Keratinocyte (primary cell): ENCODE results near the gene MAGOHB. TPM values are rescaled to one million over a fixed set of nuclear protein-coding genes. Genes with fewer than 3 reads are reported as not detected.

Experiments used
- DNase-seq: peaks from one replicate; pipeline ENCODE4 v3.0.0-alpha.2; 2011; ENCODE audit warnings: low read depth, missing footprints, low spot score
- FAIRE-seq: peaks from 2 replicates; lab custom pipeline; 2011; peaks lifted over from hg19 to GRCh38; lab: Jason Lieb, UNC
- H2AFZ ChIP-seq: 2 replicates; pipeline ENCODE4 v1.6.0; 2012; ENCODE audit warnings: low read length, control low read depth, inconsistent platforms; ENCODE audit not compliant: control insufficient read depth
- H3K27ac ChIP-seq: 2 replicates; pipeline ENCODE4 v1.5.1; 2011; ENCODE audit warnings: low read length; ENCODE audit not compliant: control insufficient read depth, insufficient read depth
- H3K27me3 ChIP-seq: 3 replicates; pipeline ENCODE4 v1.6.0; 2011; ENCODE audit warnings: low read length; ENCODE audit not compliant: control insufficient read depth, insufficient read depth; ENCODE audit errors: extremely low read depth
- H3K36me3 ChIP-seq, 2 experiments: 2 replicates in 1 of 2; 3 replicates in 1 of 2; pipeline ENCODE4 v1.5.1; 2011; ENCODE audit warnings: low read length in 2 of 2, mild to moderate bottlenecking in 1 of 2; ENCODE audit not compliant: control insufficient read depth in 2 of 2, insufficient read depth in 2 of 2; ENCODE audit errors: extremely low read depth in 1 of 2
- H3K4me1 ChIP-seq: 3 replicates; pipeline ENCODE4 v1.5.1; 2011; ENCODE audit warnings: low read length; ENCODE audit not compliant: control insufficient read depth, insufficient read depth; ENCODE audit errors: extremely low read depth
- H3K4me2 ChIP-seq: 3 replicates; pipeline ENCODE4 v1.6.0; 2011; ENCODE audit warnings: low read depth, low read length; ENCODE audit not compliant: control insufficient read depth, insufficient read depth; ENCODE audit errors: extremely low read depth
- H3K4me3 ChIP-seq, 3 experiments: fragments of 200-600 bp in 1 of 3; sonication (generic) in 1 of 3; 2 replicates in 2 of 3; 3 replicates in 1 of 3; pipeline ENCODE4 v1.5.1; 2011 to 2016; ENCODE audit warnings: low read length in 3 of 3, mild to moderate bottlenecking in 3 of 3, control low read depth in 2 of 3, inconsistent platforms in 1 of 3, low read depth in 1 of 3, mixed read lengths in 1 of 3, mixed run types in 1 of 3, moderate library complexity in 1 of 3; ENCODE audit not compliant: control insufficient read depth in 2 of 3, insufficient read depth in 2 of 3; ENCODE audit errors: extremely low read depth in 1 of 3
- H3K79me2 ChIP-seq: 2 replicates; pipeline ENCODE4 v1.6.0; 2012; ENCODE audit warnings: low read length; ENCODE audit not compliant: control insufficient read depth, insufficient read depth
- H3K9ac ChIP-seq: 3 replicates; pipeline ENCODE4 v1.6.0; 2011; ENCODE audit warnings: low read length; ENCODE audit not compliant: control insufficient read depth, insufficient read depth; ENCODE audit errors: extremely low read depth
- H3K9me1 ChIP-seq: 3 replicates; pipeline ENCODE4 v1.6.0; 2011; ENCODE audit warnings: low read length; ENCODE audit not compliant: control insufficient read depth, insufficient read depth; ENCODE audit errors: extremely low read depth
- H3K9me3 ChIP-seq: 2 replicates; pipeline ENCODE4 v1.5.1; 2012; ENCODE audit warnings: low read depth, low read length; ENCODE audit not compliant: control insufficient read depth
- H4K20me1 ChIP-seq: 3 replicates; pipeline ENCODE4 v1.6.0; 2011; ENCODE audit warnings: low read length; ENCODE audit not compliant: control insufficient read depth, insufficient read depth; ENCODE audit errors: extremely low read depth
- CTCF ChIP-seq, 3 experiments: IDR thresholded peaks in 1 of 3; conservative IDR thresholded peaks in 1 of 3; optimal IDR thresholded peaks in 1 of 3; 2 replicates in 2 of 3; 3 replicates in 1 of 3; pipeline versions ENCODE3 to v1.5.1; 2011; ENCODE audit warnings: low read length in 3 of 3, mild to moderate bottlenecking in 3 of 3, moderate library complexity in 2 of 3, control low read depth in 1 of 3, inconsistent platforms in 1 of 3; ENCODE audit not compliant: insufficient read depth in 2 of 3; ENCODE audit errors: extremely low read depth in 1 of 3
- EZH2 ChIP-seq: IDR thresholded peaks from one replicate; pipeline ENCODE4 v1.6.1; 2012; ENCODE audit warnings: inconsistent platforms, mild to moderate bottlenecking, low read length, moderate library complexity
- dilution Hi-C: fragments of 300-500 bp; cut with MboI; formaldehyde crosslinking; loops from one replicate; pipeline ENCODE4 v1.7.0; 2020; ENCODE audit warnings: low sequenced_read_pairs; ENCODE audit not compliant: extremely low pct_ligation_motif_present
- polyA plus RNA-seq, 5 experiments: library from polyadenylated mRNA; depleted of rRNA in 3 of 5; stranded (reverse) in 3 of 5; stranded (forward) in 1 of 5; unstranded in 1 of 5; fragments of >200 nt; gene quantifications; 1 replicate in 1 of 5; 2 replicates in 3 of 5; 3 replicates in 1 of 5; pipeline versions ENCODE4 v1.2.1 to v1.2.3, GENCODE V29; 2011 to 2012; ENCODE audit warnings: missing spikeins in 2 of 5, low read depth in 1 of 5, low replicate concordance in 1 of 5

The MAGOHB gene
- polyA plus RNA-seq, 1 donor (not counting 4 experiments of a cell fraction or from before 2014, with no cell fraction given), result 34.2 TPM

- Histone ChIP-seq H3K4me2 (no peak overlapping the region), H3K9me1 (no peaks in the 10 kb centered on the region), H3K79me2 (no peaks in the 10 kb centered on the region), H3K9ac (no peak overlapping the region), H2AFZ (no peak overlapping the region), H3K4me3 (no peak overlapping the region), H4K20me1 (no peaks in the 10 kb centered on the region), H3K27me3 (no peaks in the 10 kb centered on the region), H3K9me3 (no peaks in the 10 kb centered on the region), H3K36me3 (no peaks in the 10 kb centered on the region), H3K4me1 (no peaks in the 10 kb centered on the region), H3K27ac (no peak overlapping the region)
- dilution Hi-C loops, result no loop called here
- no peak for TF ChIP-seq EZH2
- no peak for TF ChIP-seq CTCF (optimal IDR thresholded peaks at IDR 0.05 in 1 of 3, IDR thresholded peaks at IDR 0.05 in 1 of 3, conservative IDR thresholded peaks at IDR 0.05 in 1 of 3; ENCODE audit: extremely low read depth in 1 of 3, insufficient read depth in 2 of 3, low read length in 3 of 3)
- no peak for DNase-seq
- FAIRE-seq, result no peak
Measured at GRCh38 chr12:10571141-10571540, 42.3 kb downstream of the MAGOHB start.

GRCh38 chr12:10567813-10568212, 45.6 kb downstream of the MAGOHB start:
- no peaks in the 10 kb centered on the region for H3K9me3 ChIP-seq
- TF ChIP-seq EZH2, result no peak
- TF ChIP-seq CTCF (optimal IDR thresholded peaks at IDR 0.05 in 1 of 3, IDR thresholded peaks at IDR 0.05 in 1 of 3, conservative IDR thresholded peaks at IDR 0.05 in 1 of 3; ENCODE audit: extremely low read depth in 1 of 3, insufficient read depth in 2 of 3, low read length in 3 of 3), result no peak
- dilution Hi-C loops, result no loop called here

More at GRCh38 chr12:10567813-10568212, 45.6 kb downstream of the MAGOHB start:
- H3K9ac ChIP-seq, result no peak overlapping the region
- H3K4me1 ChIP-seq, result no peaks in the 10 kb centered on the region
- no peaks in the 10 kb centered on the region for H3K9me1 ChIP-seq
- FAIRE-seq (no peak), DNase-seq (no peak)
- no peaks in the 10 kb centered on the region for H3K79me2 ChIP-seq
- H3K36me3 ChIP-seq, result no peaks in the 10 kb centered on the region
- H2AFZ ChIP-seq, result no peak overlapping the region
- no peak overlapping the region for H3K4me3 ChIP-seq
- no peaks in the 10 kb centered on the region for H3K27me3 ChIP-seq
- no peak overlapping the region for H3K27ac ChIP-seq
- H4K20me1 ChIP-seq, result no peaks in the 10 kb centered on the region
- no peak overlapping the region for H3K4me2 ChIP-seq
